Prostate gland (tissue), 2 donors: Measurements from ENCODE around the gene AP3B1.

Source experiments
- CTCF ChIP-seq, 4 experiments: fragments of 200-600 bp in 2 of 4; fragments of 450-650 bp in 2 of 4; sonication (generic) in 2 of 4; IDR thresholded peaks; 1 replicate in 3 of 4; 2 replicates in 1 of 4; pipeline ENCODE4 v1.5.1; 2016 to 2019; ENCODE audit warnings: antibody characterized with exemption in 4 of 4, mild to moderate bottlenecking in 2 of 4, moderate library complexity in 2 of 4
- POLR2A ChIP-seq: fragments of 450-650 bp; IDR thresholded peaks from one replicate; pipeline ENCODE4 v1.6.1; 2016; ENCODE audit warnings: antibody characterized with exemption, mild to moderate bottlenecking

GRCh38 chr5:78213799-78214198 lies 80.7 kb downstream of the AP3B1 start:
- no peak for TF ChIP-seq POLR2A
- TF ChIP-seq CTCF (IDR thresholded peaks at IDR 0.05): no peak
